GM18520 (cell line): Measurements from ENCODE around the gene DMAP1.

Experiments
- ATAC-seq: cut with Tn5 transposase; IDR thresholded peaks from one replicate; pipeline ENCODE4 v1.9.1; 2021; ENCODE audit not compliant: unreplicated experiment

Gene DMAP1

DNA sequence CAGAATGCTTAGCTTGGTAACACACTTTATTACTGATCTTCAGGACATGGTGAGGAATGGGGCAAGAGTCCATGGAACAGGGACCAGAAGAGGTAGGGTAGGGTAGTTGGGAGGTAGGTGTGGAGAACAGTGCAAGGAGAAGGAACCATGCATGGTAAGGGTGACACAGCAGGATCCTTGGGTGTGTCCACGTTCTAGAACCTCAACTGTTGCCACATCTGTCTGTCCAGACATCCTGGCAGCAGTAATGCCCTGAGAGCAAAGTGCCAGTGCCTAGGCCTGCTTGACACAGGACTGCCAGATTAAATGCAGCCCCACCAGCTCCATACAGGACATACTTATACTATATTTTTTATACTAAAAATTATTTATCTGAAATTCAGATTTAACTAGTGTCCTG, 13.9 kb downstream of the DMAP1 start:
- no peak for ATAC-seq

DNA sequence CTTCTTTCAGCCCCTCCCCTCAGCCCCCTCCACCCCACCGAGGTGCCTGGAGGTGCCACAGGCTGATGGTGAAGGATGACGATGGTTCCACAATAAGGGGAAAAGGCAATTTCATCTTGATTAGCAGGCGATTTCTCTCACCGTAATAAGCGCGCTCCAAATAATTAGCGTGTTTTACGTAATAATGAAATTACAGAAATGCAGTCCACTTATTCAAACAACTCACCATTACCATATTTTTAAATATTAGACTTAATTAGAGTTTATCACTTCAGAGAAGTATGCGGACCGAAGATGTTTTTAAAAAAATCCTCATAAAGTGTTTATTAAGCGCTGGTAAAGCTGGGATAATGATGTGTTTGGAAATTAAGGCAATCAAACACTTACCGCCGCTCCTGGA, 14.9 kb downstream of the DMAP1 start:
- ATAC-seq, result no peak

DNA sequence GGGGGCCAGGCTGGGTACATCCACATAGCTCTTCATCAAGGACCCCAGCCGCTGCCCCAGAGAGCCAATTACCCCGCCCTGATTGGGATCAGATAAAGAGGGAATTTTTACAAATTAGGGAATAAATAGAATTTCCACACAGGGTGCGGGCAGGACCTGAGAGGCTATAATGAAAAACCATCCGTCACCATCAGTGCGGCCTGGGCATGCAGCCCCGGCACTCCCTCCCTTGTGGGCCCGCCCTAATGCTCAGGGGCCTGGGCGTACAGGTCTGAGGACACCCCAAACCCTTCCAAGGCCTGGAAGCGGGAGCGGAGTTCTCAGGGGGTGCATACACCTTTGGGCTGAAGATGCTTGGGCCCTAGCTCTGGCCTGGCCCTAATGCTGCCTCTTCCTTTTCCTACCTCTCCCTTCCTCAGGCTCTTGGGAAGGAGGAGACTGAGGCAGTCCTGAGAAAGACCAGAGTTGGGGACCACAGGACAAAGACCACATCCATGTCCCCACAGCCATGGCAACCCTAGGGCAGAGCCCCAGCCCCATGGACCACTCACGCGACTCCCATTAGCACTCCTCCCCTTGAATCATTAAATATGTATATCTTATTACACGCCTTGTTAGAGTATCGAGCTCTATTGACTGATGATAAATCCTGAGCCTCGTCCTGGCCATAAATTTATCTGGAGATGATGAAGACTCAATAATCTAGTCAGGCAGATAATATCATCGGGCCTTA, 16.3 kb downstream of the DMAP1 start:
- ATAC-seq, result no peak

DNA sequence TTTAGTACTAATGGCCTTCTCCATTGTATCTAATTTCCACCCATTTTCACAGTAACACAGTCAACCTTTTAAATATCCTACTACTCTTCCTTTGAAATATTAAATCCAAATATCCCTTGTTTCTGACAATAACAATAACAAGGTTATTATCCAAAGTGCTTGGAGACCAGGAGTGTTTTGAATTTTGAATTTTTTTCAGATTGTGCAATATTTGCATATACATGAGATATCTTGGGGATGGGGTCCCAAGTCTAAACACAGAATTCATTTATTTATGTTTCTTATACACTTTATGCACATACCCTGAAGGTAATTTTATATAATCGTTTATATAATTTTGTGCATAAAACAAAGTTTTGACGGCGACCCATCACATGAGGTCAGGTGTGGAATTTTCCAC, 17.5 kb downstream of the DMAP1 start:
- ATAC-seq, result no peak

DNA sequence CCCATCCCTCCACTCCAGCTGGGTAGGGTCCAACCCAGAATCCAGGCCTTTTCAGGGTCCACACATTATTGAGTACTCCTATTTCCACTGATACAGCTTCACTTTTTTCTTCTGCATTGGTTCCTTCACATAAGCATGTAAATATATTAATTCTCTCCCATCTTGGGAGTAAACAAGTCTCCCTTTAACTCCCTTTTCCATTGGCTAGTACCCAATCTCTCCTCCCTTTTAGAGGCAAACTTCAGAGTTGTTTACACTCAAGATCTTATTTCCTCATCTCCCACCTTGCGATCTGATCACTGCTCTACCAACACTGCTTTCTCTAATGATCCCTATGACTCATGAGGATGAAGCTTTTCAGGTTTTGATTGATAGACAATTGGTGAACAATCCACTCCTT, 20.3 kb downstream of the DMAP1 start:
- no peak for ATAC-seq

DNA sequence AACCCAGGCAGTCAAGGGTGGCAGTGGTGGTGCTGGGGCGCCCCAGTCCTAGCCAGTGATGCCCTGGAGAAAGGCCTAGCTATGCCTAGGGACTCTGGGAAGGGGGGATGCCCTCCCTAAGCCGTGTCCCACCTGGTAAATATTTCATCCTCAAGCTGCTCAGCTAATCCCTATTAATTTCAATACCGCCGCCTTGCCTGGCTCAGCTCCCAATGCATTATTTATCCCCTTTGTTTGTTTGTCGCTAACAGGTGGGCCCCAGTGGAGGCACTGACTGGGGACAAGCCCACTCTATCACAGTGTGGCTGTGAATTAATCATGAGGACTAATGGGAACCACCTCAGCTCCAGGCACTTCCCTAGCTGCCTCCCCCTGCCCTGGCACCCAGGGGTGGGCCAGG, 22.5 kb downstream of the DMAP1 start:
- ATAC-seq, result no peak

DNA sequence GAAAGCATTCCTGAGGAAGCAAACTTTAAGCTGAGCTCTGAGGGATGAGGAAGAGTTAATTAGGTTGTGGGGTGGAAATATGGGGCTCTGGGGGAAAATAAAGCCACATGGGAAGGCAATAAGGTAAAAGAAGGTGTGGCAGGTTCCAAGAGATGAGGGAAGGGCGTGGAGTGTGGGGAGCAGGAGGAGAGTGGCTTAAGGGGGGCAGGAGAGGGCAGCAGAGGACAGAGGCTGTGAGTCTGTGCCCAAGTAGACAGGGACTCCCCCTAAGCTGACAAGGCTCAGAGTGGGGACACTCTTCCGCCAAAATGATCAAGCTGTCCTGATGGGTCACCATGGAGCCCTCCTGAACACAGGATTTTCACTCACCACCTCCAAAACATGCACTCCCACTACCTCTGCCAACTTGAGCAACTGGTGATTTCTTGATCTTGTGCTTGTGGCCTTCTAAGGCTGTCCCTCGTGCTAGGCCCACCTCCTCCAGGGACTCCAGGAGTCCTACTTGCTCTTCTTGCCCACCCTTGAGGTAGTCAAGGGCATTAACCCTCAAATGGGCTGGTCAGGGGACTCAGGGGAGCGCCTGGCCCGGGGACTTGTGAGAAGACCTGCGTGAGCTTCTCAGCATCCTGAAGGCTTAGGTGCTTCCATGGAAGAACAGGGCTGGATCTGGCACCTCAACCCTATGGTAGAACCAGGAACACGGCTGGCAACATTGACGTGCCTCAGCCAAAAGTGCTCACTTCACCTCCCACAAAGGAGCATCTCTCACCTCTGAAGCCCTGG, 23.4 kb downstream of the DMAP1 start:
- ATAC-seq, result no peak

DNA sequence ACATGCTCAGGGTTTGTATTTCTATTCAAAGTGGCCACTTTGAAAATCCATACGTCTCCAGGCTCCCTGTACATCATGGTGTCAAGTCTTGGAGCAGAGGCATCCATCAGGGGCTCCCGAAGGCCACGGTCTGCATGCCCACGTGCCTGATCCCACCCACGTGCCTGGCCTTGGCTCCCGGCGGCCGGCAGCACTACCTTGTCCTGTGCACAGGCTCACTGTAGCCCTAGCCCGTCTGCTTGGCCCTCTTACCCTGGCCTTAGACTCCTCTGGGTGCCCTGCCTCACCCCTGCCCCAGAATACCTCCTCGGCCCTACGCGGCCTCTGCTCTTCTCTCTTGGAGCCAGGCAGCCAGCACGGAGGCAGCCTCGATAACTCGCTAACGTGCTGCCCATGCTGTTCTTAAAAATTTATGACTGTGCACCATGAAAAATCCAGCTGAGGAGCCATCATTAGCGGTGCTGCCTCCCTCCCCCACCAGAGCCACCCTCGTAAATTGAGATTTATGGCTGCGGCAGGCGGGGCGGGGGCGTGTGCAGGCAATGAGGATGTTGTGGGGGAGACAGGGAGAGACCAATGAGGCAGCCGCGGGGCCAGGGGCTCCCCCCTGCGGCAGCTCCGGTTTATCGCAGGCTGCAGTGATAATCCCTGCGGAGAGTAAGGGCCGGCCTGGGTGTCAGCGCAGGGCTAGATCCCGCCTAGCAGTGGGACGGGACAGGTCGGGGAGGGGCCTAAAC, 24.6 kb downstream of the DMAP1 start:
- ATAC-seq, result no peak

DNA sequence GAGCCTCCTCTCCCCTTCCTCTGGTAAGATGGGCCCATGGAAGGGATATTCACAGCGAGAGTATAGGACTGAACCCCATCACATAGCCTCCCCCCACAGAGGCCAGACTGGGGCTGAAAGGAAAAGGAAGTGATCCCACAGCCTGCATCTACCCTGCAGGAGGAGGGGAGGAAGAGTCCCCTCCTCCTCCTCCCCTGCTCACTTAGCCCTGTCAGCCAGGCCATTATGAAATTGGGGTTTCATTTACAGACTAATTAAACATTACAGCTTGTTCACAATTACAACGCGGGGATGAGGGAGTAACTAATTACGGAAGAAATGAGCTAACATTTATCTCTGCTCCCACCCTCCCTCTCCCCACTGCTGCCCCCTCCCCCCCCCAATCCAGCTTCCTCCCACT, 25.4 kb downstream of the DMAP1 start:
- no peak for ATAC-seq

DNA sequence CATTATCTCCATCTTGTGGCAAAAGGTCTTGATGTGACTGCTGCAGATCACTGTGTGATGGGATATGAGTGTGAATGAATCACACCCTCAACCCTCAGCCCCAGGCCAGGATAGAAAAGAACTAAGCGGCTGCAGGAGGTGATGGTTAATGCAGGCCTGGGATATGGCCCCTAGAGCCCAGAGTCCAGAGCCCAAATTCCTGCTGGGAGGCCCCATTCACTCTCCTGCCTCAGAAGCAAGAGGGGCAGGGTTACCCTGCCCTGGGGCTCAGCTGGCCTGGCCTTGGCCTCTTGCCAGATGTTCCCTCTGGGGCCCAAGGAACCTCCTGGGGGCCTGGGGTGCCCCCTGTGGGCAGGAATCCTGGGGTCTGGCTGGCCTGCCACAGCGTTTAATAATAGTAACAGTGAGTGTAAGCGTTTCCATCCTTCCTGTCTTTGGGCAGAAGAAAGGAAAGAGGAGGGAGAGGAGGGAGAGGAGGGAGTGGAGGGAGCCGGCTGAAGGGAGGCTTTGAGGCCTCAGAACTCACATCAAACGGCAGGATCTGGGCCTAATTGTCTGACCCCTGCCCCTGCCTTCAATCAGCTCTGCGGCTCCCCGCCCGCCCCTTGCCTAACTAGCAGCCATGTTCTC, 26.2 kb downstream of the DMAP1 start:
- ATAC-seq, result no peak

DNA sequence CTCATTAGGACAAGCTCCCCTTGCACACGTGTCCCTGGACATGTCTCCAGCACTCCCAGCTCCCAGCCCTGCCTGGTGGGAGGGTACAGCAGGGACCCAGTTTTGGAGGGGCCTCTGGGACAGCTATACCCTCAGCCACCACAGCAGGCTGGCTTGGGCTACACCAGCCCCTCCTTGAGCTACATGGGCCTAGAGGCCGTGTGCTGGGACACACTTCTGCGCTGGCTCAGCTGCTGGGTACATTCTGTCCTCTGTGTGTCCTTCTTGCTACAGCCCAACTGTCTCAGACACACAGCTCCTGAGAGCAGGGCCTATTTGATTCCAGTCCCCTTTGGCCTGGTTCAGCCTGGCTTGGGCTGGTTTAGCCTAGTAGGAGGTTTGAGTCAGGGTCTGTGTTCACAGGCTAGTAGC, 26.7 kb downstream of the DMAP1 start:
- ATAC-seq, result no peak

DNA sequence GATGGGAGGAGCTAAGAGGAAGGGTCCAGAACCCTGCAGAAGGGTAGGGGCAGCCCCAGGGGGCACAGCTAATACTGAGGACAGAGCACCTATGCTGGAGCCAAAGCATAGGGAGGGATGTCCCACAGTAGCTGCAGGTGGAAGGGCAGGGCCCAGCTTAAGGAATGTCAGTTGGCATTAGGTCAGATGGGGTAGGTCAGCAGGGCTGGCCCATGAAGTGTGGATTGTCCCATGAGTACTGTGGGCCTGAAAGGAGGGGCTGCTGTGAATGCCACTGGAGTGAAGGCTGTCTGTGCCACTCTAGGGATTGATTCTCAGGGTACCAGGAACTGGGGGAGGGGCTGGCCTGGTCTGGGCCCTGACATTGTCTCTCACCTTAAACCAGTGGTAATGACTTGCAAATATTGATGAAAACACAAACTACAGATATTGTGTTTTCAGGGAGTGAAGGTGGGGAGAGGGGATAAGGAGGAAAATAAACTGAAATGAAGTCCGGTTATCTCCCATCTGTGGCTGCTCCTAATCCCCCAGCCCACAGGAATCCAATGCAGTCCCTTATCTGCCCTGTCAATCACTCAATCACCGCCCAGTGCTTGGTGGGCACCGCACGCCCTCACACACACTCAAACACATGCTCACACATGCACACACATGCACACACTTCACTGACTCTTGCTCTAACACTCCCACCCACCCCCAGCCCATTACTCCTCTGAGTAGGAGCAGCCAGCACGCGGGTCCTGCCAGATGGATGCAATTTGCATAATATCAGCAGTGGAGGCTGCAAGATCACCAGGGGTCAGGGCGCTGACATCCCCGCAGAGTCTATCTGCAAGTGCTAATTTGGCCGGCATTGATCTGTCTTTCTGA, 27.8 kb downstream of the DMAP1 start:
- no peak for ATAC-seq

DNA sequence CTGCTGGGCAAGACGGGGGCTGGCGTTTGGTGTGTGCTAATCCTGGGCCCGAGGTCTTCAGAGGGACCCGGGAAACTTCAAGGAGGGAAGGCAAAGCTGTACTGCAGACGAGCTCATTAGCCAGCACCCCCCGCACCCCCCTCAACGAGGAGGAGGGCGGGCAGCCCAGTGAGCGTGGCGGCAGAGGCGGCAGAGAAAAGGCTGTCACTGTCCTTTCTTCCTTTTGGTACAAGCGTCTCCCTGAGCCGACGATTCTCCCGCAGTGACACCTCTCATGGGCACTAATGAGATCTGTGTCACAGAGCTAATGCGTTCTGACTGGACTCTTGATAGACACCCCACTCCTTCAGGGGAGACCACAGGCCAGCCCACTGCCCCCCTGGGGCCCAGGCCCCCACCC, 29.5 kb downstream of the DMAP1 start:
- ATAC-seq, result no peak

DNA sequence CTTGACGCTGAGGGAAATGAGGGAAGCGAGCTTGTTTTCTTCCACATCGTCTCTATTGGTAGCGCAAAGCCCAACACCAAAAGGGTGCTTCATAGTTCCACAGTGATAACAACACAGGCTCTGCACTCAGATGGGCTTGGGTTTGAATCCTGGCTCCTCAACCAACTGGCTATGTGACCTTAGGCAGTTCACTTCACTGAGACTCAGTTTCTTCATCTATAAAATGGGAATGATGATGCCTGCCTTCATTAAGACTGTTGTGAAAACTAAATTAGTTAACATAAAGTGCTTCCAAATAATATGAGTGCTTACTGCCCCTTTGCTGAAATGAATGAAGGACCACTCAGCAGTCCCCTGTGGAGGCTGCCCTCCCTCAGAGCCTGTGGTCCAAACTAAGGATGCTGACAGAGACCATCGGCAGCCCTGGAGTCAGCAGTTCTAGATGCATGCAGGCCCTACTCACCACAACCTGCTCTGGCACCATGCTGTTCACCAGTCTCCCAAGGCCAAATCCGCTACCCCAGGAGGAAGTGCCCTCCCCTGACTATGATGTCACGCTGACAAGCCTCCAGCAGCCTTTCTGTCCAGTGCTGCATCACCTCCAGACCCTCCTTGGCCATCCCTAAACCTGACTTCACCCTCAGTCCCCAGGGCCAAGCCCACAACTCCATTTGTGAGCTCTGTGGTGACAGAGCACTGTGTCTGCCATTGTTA, 30.7 kb downstream of the DMAP1 start:
- no peak for ATAC-seq

DNA sequence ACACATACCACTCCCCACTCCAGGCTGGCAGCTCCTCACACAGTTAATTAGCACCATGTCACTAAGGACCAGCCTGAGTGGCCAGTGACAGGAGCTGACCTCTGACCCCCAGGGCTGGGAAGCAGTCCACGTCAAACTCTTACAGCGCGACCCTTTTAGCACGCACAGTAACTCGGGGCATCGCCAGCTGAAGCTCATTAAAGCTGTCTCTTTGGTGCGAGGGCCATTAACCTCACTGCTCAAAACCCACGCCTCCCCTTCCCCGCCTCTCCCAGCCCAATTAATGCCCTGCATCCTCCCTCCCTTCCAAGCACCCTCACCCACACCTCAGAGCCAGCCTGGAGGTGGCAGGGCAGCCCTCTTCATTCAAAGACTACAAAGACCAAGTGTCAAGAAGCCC, 31.7 kb downstream of the DMAP1 start:
- ATAC-seq, result no peak

DNA sequence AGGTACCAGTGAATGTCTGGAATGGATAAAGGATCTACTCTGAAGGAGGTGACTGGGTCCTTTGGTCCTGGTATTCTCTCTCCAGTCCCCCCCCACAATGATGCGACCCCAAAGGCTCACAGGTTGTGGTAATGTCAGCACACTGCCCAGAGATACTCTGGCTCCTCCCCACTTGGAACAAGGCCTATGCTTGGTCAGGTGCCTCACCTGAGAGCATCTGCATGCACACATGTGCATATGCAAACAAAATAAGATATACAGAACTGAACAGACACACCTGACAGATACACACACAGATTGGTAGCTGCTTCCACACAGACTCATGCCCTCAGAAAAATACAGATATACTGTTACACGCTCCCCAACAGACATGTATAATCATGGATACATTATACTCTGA, 33.5 kb downstream of the DMAP1 start:
- ATAC-seq, result no peak

DNA sequence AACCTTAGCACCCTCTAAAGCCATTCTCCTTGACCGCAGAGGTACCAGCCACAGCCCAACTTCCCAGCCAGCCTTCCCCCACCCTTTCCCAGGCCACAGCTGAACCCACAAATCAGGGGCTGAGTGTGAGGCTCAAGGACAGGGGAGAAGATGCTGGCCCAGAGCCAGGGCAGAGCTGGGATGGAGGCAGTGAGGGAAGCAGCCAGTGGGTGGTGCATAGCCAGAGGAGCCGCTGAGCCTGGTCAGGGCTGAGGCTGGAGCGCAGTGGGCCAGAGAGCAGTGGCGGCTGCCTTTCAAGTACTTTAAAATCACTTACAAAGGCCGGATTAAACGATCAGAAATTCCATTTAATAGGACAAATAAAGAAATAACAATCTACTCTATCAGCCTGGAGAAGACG, 36.3 kb downstream of the DMAP1 start:
- no peak for ATAC-seq

DNA sequence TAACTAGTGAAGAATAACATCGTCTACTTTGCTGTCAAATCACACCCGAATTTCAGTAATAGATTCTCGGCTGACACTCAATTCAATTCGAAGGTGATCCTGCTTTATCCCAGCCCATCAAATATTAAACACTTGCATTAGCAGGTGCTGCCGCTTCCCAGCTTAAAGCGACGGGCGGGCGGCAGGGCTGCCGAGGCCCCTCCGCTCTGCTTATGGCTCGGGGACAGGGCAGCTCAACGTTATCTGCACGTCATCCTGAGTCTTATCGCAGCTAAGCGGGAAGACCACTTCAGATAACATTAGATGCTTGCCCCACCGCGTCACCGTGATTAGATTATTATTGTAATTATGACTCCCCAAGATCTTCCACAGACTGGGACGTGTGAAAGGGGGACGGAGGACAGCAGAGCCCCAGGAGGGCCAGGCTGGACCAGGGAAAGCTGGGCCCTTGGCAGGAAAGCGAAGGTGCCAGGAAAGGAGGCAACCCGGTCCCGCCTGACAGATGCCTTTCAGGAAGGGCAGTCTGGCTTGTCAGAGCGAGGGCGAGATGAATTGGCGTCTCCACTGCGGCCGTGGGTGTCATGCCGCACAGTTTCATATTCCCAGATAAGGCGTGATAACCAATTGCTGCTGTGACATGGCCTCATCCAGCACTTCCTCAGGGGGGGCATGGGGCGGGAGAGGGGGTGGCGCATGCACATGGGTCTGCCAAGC, 37.0 kb downstream of the DMAP1 start:
- no peak for ATAC-seq

DNA sequence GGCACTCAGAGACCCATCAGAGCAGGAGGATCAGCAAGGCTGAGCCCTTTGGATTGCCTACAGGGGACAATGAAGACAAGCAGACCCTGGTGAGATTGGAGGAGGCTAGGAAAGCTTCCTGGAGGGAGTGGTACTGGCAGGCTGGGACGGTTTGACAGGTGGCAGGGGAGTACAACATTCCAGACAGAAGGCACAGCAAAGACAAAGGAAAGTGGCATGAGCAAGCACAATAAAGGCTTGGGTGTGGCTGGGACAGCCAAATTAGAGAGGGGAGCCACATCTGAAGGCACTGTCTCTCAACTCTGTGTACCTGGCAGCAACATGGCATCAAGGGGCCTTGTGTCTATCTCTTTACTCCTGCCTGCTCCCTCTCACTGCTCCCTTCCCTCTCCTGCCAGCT, 38.2 kb downstream of the DMAP1 start:
- ATAC-seq, result no peak
